Liver (tissue), 9 donors: Measurements from ENCODE around the gene UXS1. TPM values are rescaled to one million over a fixed set of nuclear protein-coding genes. Genes with fewer than 3 reads are reported as not detected.

Source experiments
- DNase-seq: peaks from one replicate; pipeline ENCODE4 v3.0.0-alpha.2; 2017; ENCODE audit warnings: low spot score
- H3K27ac ChIP-seq, 2 donors: one replicate each; pipeline ENCODE4 v1.7.0; 2013; ENCODE audit warnings: inconsistent platforms in 2 of 2, low read length in 2 of 2, control low read depth in 1 of 2, low read depth in 1 of 2, mild to moderate bottlenecking in 1 of 2
- H3K27me3 ChIP-seq, 4 donors: one replicate each; pipeline versions ENCODE4 v1.6.1 to v1.7.0; 2013; ENCODE audit warnings: low read length in 3 of 4, inconsistent platforms in 1 of 4, mild to moderate bottlenecking in 1 of 4, moderate library complexity in 1 of 4; ENCODE audit not compliant: control insufficient read depth in 4 of 4, insufficient read depth in 4 of 4
- H3K36me3 ChIP-seq, 4 donors: one replicate each; pipeline versions ENCODE4 v1.6.1 to v1.7.0; 2013; ENCODE audit warnings: low read length in 3 of 4, mild to moderate bottlenecking in 3 of 4, low read depth in 1 of 4, moderate library complexity in 1 of 4; ENCODE audit not compliant: control insufficient read depth in 4 of 4, insufficient read depth in 3 of 4
- H3K4me1 ChIP-seq, 4 donors: one replicate each; pipeline versions ENCODE4 v1.6.1 to v1.7.0; 2013; ENCODE audit warnings: low read length in 3 of 4, mild to moderate bottlenecking in 3 of 4, moderate library complexity in 1 of 4; ENCODE audit not compliant: control insufficient read depth in 4 of 4, insufficient read depth in 4 of 4
- H3K4me3 ChIP-seq, 3 donors: one replicate each; pipeline versions ENCODE4 v1.6.1 to v1.7.0; 2013; ENCODE audit warnings: low read length in 3 of 3, control low read depth in 1 of 3, low read depth in 1 of 3, mild to moderate bottlenecking in 1 of 3
- H3K9ac ChIP-seq, 2 donors: one replicate each; pipeline ENCODE4 v1.7.0; 2013; ENCODE audit warnings: low read length in 2 of 2, mild to moderate bottlenecking in 2 of 2, moderate library complexity in 2 of 2, control low read depth in 1 of 2, low read depth in 1 of 2
- H3K9me3 ChIP-seq, 4 donors: one replicate each; pipeline versions ENCODE4 v1.6.1 to v1.7.0; 2013; ENCODE audit warnings: low read length in 3 of 4; ENCODE audit not compliant: control insufficient read depth in 4 of 4
- ATF3 ChIP-seq: IDR thresholded peaks from 2 replicates; pipeline ENCODE4 v1.6.1; 2016; ENCODE audit warnings: antibody characterized with exemption
- CTCF ChIP-seq: fragments of 150-350 bp; IDR thresholded peaks from 2 replicates; pipeline ENCODE4 v1.5.1; 2017; ENCODE audit warnings: improper control_type of control experiment, low read depth, low read length; ENCODE audit not compliant: missing input control
- EGR1 ChIP-seq, 2 donors: IDR thresholded peaks; 2 replicates each; pipeline ENCODE4 v1.6.1; 2016 to 2018; ENCODE audit warnings: antibody characterized with exemption in 2 of 2, low read depth in 2 of 2
- FOXA1 ChIP-seq: IDR thresholded peaks from 2 replicates; pipeline ENCODE4 v1.6.1; 2016; ENCODE audit warnings: antibody characterized with exemption
- FOXA2 ChIP-seq: IDR thresholded peaks from 2 replicates; pipeline ENCODE4 v1.6.1; 2016; ENCODE audit warnings: antibody characterized with exemption
- GABPA ChIP-seq, 2 donors: IDR thresholded peaks in 1 of 2; conservative IDR thresholded peaks in 1 of 2; 2 replicates each; pipeline ENCODE4 v1.6.1; 2016; ENCODE audit warnings: antibody characterized with exemption in 2 of 2, mild to moderate bottlenecking in 1 of 2, moderate library complexity in 1 of 2
- HNF4A ChIP-seq, 2 donors: conservative IDR thresholded peaks; 2 replicates each; pipeline ENCODE4 v1.6.1; 2016; ENCODE audit warnings: antibody characterized with exemption in 2 of 2, mild to moderate bottlenecking in 2 of 2
- HNF4G ChIP-seq: IDR thresholded peaks from 2 replicates; pipeline ENCODE4 v1.6.1; 2016; ENCODE audit warnings: antibody characterized with exemption
- JUND ChIP-seq, 2 donors: IDR thresholded peaks; 2 replicates each; pipeline ENCODE4 v1.6.1; 2016; ENCODE audit warnings: antibody characterized with exemption in 2 of 2
- MAX ChIP-seq: IDR thresholded peaks from 2 replicates; pipeline ENCODE4 v1.6.1; 2016; ENCODE audit warnings: antibody characterized with exemption
- NR2F2 ChIP-seq: IDR thresholded peaks from 2 replicates; pipeline ENCODE4 v1.6.1; 2016; ENCODE audit warnings: antibody characterized with exemption
- RAD21 ChIP-seq, 2 donors: IDR thresholded peaks; 2 replicates each; pipeline ENCODE4 v1.6.1; 2016; ENCODE audit warnings: antibody characterized with exemption in 2 of 2, mild to moderate bottlenecking in 2 of 2
- REST ChIP-seq: IDR thresholded peaks from 2 replicates; pipeline ENCODE4 v1.6.1; 2016; ENCODE audit warnings: antibody characterized with exemption, mild to moderate bottlenecking
- RXRA ChIP-seq, 2 donors: IDR thresholded peaks; 2 replicates each; pipeline ENCODE4 v1.6.1; 2017 to 2018; ENCODE audit warnings: antibody characterized with exemption in 2 of 2, mild to moderate bottlenecking in 1 of 2
- SP1 ChIP-seq: IDR thresholded peaks from 2 replicates; pipeline ENCODE4 v1.6.1; 2018; ENCODE audit warnings: antibody characterized with exemption, mild to moderate bottlenecking
- TAF1 ChIP-seq: conservative IDR thresholded peaks from 2 replicates; pipeline ENCODE4 v1.6.1; 2016; ENCODE audit warnings: antibody characterized with exemption, mild to moderate bottlenecking
- YY1 ChIP-seq: IDR thresholded peaks from 2 replicates; pipeline ENCODE4 v1.6.1; 2016; ENCODE audit warnings: antibody characterized with exemption, mild to moderate bottlenecking
- ZBTB33 ChIP-seq: IDR thresholded peaks from 2 replicates; pipeline ENCODE4 v1.6.1; 2016; ENCODE audit warnings: antibody characterized with exemption
- WGBS: extraction: QIAGEN DNeasy Blood & Tissue Kit; methylation state at CpG from one replicate; pipeline ENCODE4 v1.1.7; 2013; 5-methylcytosine and 5-hydroxymethylcytosine counted together
- polyA plus RNA-seq, 2 donors: library from polyadenylated mRNA; stranded (reverse) in 1 of 2; unstranded in 1 of 2; fragments of 200-250 nt in 1 of 2; fragments of >200 nt in 1 of 2; fragmentation: Nextera tagmentation in 1 of 2; extraction: Ambion mirVana in 1 of 2; gene quantifications; one replicate each; pipeline versions ENCODE4 v1.2.1 to v1.2.3, GENCODE V29; 2013 to 2015
- total RNA-seq, 2 donors: library from RNA; depleted of rRNA; stranded (reverse); fragments of >200 nt; gene quantifications; one replicate each; pipeline ENCODE4 v1.2.3, GENCODE V29; 2014
- donor health status: healthy.
- donor health status: healthy.
- donor health status: healthy.
- donor health status: healthy.
- donor health status: healthy.

Gene UXS1
- total and polyA plus RNA-seq, 4 donors = 8.8 to 19.9 (median 10.0) TPM

DNA sequence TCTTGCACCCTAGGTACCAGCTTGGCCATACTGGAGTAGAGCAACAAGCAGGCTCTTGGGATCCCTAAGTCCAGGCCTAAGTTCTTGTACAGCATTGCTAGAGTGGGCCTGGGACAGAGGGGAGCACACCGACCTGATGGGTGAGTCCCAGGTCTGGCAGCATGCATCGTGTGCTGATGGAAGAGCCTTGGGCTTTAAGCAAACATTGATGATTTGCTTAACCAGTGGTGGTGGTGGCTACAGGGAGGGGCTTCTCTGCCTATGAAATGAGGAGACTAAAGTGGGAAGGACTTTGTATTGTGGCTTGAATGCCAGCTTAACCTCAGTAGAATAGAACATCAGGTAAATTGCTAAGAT, 39.2 kb upstream of the UXS1 start:
- Histone ChIP-seq H3K4me3 (no peak overlapping the region), H3K36me3 (no peaks in the 10 kb centered on the region), H3K27ac (no peak overlapping the region), H3K4me1 (no peaks in the 10 kb centered on the region), H3K9me3 (peaks cover 0 to 2% (median 0%) of the 10 kb centered on the region in 4 donors), H3K27me3 (no peaks in the 10 kb centered on the region), H3K9ac (no peak overlapping the region)
- WGBS = 73% methylated on average over 2 of the region's 2 CpGs
- TF ChIP-seq SP1 (no peak), HNF4G (no peak), RXRA (IDR thresholded peaks at IDR 0.05) (no peak), ATF3 (no peak), FOXA1 (no peak), RAD21 (IDR thresholded peaks at IDR 0.05) (no peak), ZBTB33 (no peak), CTCF (no peak)
- no peak for DNase-seq

DNA sequence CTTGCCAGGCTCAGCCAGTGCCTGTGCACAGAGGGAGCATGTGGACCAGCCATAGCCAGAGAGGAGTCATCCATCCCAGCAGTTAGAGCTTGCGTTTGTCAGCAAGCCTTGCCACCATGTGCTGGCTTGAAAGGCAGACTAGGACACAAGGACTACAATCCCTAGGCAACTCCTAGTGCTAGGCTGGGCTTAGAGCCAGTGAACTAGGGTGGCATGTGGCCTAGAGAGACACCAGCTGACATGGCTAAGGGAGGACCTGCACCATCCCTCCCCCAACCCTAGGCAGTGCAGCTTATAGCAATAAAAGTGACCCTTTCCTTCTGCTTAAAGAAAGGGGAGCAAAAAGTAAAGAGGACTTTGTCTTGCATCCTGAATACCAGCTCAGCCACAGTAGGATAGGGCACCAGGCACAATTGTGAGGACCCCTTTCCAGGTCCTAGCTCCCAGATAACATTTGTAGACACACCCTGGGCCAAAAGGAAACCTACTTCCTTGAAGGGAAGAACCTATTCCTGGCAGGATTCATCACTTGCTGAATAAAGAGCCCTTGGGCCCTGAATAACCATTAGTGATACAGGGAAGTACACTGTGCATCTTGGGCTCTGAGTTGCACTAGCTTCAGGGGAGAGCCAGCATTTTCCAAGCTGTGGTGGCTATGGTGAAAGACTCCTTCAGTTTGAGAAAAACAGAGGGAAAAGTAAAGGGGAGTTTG, 38.7 kb upstream of the UXS1 start:
- no peak overlapping the region for H3K9ac ChIP-seq
- H3K4me3 ChIP-seq = no peak overlapping the region
- H3K27me3 ChIP-seq = no peaks in the 10 kb centered on the region
- H3K27ac ChIP-seq = no peak overlapping the region
- no peak for DNase-seq
- H3K9me3 ChIP-seq = peaks cover 0 to 2% (median 0%) of the 10 kb centered on the region in 4 donors
- 80% methylated on average over 1 of the region's 1 CpG for WGBS
- no peaks in the 10 kb centered on the region for H3K4me1 ChIP-seq
- H3K36me3 ChIP-seq = no peaks in the 10 kb centered on the region
- TF ChIP-seq ZBTB33 (no peak), FOXA2 (no peak), FOXA1 (no peak), TAF1 (no peak), ATF3 (no peak), EGR1 (IDR thresholded peaks at IDR 0.05; ENCODE audit: low read depth in 2 of 2) (no peak), JUND (IDR thresholded peaks at IDR 0.05) (no peak), SP1 (no peak), GABPA (IDR thresholded peaks at IDR 0.05 in 1 of 2, conservative IDR thresholded peaks at IDR 0.05 in 1 of 2) (no peak), CTCF (no peak), NR2F2 (no peak), REST (no peak), RAD21 (IDR thresholded peaks at IDR 0.05) (no peak), HNF4A (conservative IDR thresholded peaks at IDR 0.05) (no peak), MAX (no peak), YY1 (no peak)
